ENCODE results near the gene DONSON. TPM values are rescaled to one million over a fixed set of nuclear protein-coding genes. Genes with fewer than 3 reads are reported as not detected.

DONSON gene
- polyA plus RNA-seq, 1 experiment: 12.7 TPM

DNA sequence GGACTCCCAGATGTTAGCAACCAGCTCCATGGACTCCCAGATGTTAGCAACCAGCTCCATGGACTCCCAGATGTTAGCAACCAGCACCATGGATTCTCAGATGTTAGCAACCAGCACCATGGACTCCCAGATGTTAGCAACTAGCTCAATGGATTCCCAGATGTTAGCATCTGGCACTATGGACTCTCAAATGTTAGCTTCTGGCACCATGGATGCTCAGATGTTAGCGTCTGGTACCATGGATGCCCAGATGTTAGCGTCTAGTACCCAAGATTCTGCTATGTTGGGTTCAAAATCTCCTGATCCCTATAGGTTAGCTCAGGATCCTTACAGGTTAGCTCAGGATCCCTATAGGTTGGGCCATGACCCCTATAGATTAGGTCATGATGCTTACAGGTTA, 36.8 kb downstream of the DONSON start:
- CTCF ChIA-PET: no interaction called here
- POLR2A ChIA-PET: no interaction called here
- DNase-seq (ENCODE audit: low read depth): no peak
- Histone ChIP-seq H3K36me3 (ENCODE audit: control insufficient read depth, insufficient read depth, low read length) (peaks cover 30% of the 10 kb centered on the region), H3K27me3 (ENCODE audit: control insufficient read depth, insufficient read depth, low read length) (no peaks in the 10 kb centered on the region), H3K4me3 (ENCODE audit: low read depth, low read length) (no peak overlapping the region)
- TF ChIP-seq CTCF (IDR thresholded peaks at IDR 0.05; ENCODE audit: insufficient read depth, low read depth, low read length): no peak

DNA sequence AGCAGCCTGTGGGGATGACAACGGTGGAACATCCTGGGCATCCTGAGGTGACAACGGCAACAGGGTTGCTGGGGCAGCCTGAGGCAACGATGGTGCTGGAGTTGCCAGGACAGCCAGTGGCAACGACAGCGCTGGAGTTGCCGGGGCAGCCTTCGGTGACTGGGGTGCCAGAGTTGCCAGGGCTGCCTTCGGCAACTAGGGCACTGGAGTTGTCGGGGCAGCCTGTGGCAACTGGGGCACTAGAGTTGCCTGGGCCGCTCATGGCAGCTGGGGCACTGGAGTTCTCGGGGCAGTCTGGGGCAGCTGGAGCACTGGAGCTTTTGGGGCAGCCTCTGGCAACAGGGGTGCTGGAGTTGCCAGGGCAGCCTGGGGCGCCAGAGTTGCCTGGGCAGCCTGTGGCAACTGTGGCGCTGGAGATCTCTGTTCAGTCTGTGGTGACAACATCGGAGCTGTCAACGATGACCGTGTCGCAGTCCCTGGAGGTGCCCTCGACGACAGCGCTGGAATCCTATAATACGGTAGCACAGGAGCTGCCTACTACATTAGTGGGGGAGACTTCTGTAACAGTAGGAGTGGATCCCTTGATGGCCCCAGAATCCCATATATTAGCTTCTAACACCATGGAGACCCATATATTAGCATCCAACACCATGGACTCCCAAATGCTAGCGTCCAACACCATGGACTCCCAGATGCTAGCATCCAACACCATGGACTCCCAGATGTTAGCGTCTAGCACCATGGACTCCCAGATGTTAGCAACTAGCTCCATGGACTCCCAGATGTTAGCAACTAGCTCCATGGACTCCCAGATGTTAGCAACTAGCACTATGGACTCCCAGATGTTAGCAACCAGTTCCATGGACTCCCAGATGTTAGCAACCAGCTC, 37.5 kb downstream of the DONSON start:
- ChIA-PET POLR2A (no interaction called here), CTCF (no interaction called here)
- DNase-seq (ENCODE audit: low read depth): no peak
- H3K27me3 ChIP-seq (ENCODE audit: control insufficient read depth, insufficient read depth, low read length): no peaks in the 10 kb centered on the region
- H3K36me3 ChIP-seq (ENCODE audit: control insufficient read depth, insufficient read depth, low read length): peaks cover 30% of the 10 kb centered on the region
- no peak overlapping the region for H3K4me3 ChIP-seq (ENCODE audit: low read depth, low read length)
- TF ChIP-seq CTCF (IDR thresholded peaks at IDR 0.05; ENCODE audit: insufficient read depth, low read depth, low read length): no peak

DNA sequence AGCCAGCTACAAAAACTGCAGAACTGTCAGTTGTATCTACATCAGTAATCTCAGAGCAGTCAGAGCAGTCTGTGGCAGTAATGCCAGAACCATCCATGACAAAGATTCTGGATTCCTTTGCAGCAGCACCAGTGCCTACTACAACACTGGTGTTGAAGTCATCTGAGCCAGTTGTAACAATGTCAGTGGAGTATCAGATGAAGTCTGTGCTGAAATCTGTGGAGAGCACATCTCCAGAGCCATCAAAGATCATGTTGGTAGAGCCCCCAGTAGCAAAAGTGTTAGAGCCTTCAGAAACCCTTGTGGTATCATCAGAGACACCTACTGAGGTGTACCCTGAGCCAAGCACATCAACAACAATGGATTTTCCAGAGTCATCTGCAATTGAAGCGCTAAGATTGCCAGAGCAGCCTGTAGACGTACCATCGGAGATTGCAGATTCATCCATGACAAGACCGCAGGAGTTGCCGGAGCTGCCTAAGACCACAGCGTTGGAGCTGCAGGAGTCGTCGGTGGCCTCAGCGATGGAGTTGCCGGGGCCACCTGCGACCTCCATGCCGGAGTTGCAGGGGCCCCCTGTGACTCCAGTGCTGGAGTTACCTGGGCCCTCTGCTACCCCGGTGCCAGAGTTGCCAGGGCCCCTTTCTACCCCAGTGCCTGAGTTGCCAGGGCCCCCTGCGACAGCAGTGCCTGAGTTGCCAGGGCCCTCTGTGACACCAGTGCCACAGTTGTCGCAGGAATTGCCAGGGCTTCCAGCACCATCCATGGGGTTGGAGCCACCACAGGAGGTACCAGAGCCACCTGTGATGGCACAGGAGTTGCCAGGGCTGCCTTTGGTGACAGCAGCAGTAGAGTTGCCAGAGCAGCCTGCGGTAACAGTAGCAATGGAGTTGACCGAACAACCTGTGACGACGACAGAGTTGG, 38.4 kb downstream of the DONSON start:
- ChIA-PET CTCF (no interaction called here), POLR2A (no interaction called here)
- TF ChIP-seq CTCF (IDR thresholded peaks at IDR 0.05; ENCODE audit: insufficient read depth, low read depth, low read length): no peak
- H3K27me3 ChIP-seq (ENCODE audit: control insufficient read depth, insufficient read depth, low read length): no peaks in the 10 kb centered on the region
- no peak for DNase-seq (ENCODE audit: low read depth)
- H3K4me3 ChIP-seq (ENCODE audit: low read depth, low read length): no peak overlapping the region
- H3K36me3 ChIP-seq (ENCODE audit: control insufficient read depth, insufficient read depth, low read length): peaks cover 30% of the 10 kb centered on the region

GRCh38 chr21:33546086-33546485, 42.4 kb downstream of the DONSON start:
- no peak for TF ChIP-seq CTCF (IDR thresholded peaks at IDR 0.05; ENCODE audit: insufficient read depth, low read depth, low read length)
- DNase-seq (ENCODE audit: low read depth): no peak
- Histone ChIP-seq H3K4me3 (ENCODE audit: low read depth, low read length) (no peak overlapping the region), H3K27me3 (ENCODE audit: control insufficient read depth, insufficient read depth, low read length) (no peaks in the 10 kb centered on the region), H3K36me3 (ENCODE audit: control insufficient read depth, insufficient read depth, low read length) (peaks cover 10% of the 10 kb centered on the region)
- POLR2A ChIA-PET: no interaction called here
- CTCF ChIA-PET: interaction anchor here (1.3 kb wide), 1 partner anchor 11 kb away, joined by 5 read pairs; no protein-coding TSS in a partner anchor

All from BJ (cell line).